GM06990 (cell line): Measurements from ENCODE around the gene CPM.
"Not testable (repeated sequence)": the region's sequence is repeated elsewhere in the genome, so short reads cannot be mapped to it uniquely, and the experiment has no call there.

ENCODE experiments used
- DNase-seq: peaks from one replicate; pipeline ENCODE4 v3.0.0-alpha.2; 2011; ENCODE audit not compliant: insufficient read length; ENCODE audit errors: extremely low read depth
- H3K27me3 ChIP-seq: replicated peaks from 2 replicates; pipeline ENCODE4 v1.6.0; 2011; ENCODE audit warnings: low read length; ENCODE audit not compliant: control insufficient read depth, insufficient read depth
- H3K36me3 ChIP-seq: 2 replicates; pipeline ENCODE4 v1.5.1; 2011; ENCODE audit warnings: low read length; ENCODE audit not compliant: control insufficient read depth, insufficient read depth
- H3K4me3 ChIP-seq: replicated peaks from 2 replicates; pipeline ENCODE4 v1.5.1; 2011; ENCODE audit warnings: low read depth, mild to moderate bottlenecking, control low read depth, low read length
- TF ChIP-seq, protein P1 (sequence below): IDR thresholded peaks from 2 replicates; pipeline ENCODE4 v1.5.1; 2011; ENCODE audit warnings: low read length, control low read depth, mild to moderate bottlenecking, inconsistent platforms; ENCODE audit not compliant: insufficient read depth, poor library complexity, severe bottlenecking

Gene CPM

DNA sequence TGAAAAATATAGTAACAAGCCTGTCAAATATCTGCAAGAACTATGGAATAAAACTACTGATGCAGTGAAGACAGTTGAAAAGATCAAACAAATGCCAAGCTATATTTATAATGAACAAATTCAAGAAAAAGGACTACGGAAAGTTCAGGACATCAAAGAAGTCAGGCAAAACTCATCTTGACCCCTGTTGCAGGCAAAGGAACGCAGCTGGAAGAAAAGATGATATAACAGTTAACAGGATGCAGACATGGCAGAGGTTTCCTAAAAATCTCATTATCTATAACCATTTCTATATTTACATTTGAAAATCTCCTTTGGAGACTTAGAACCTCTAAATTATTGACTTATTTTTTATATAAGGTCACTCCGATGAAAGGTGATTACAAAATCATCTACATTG lies 90.8 kb downstream of the CPM start:
- Histone ChIP-seq H3K36me3 (peaks cover 21% of the 10 kb centered on the region), H3K27me3 (no peaks in the 10 kb centered on the region), H3K4me3 (no peak overlapping the region)
- DNase-seq: no peak
- TF ChIP-seq, protein P1, sequence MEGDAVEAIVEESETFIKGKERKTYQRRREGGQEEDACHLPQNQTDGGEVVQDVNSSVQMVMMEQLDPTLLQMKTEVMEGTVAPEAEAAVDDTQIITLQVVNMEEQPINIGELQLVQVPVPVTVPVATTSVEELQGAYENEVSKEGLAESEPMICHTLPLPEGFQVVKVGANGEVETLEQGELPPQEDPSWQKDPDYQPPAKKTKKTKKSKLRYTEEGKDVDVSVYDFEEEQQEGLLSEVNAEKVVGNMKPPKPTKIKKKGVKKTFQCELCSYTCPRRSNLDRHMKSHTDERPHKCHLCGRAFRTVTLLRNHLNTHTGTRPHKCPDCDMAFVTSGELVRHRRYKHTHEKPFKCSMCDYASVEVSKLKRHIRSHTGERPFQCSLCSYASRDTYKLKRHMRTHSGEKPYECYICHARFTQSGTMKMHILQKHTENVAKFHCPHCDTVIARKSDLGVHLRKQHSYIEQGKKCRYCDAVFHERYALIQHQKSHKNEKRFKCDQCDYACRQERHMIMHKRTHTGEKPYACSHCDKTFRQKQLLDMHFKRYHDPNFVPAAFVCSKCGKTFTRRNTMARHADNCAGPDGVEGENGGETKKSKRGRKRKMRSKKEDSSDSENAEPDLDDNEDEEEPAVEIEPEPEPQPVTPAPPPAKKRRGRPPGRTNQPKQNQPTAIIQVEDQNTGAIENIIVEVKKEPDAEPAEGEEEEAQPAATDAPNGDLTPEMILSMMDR: no peak

DNA sequence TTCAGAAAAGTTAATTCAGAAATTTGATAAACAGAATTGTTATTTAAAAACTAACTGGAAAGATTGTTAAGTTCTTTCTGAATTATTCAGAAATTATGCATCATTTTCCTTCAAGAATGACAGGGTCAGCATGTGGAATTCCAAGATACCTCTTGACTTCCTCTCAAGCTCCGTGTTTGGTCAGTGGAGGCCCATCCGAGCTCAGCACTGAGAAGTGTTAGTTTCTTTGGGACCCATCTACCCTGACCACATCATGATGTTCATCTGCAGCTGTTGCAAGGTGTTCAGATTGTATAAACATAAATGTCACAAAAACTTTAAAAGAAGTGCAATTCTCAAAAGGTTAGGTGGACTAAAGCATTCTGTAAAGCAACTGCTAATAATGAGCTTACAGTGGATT lies 91.3 kb downstream of the CPM start:
- TF ChIP-seq, protein P1: no peak
- H3K4me3 ChIP-seq: no peak overlapping the region
- H3K36me3 ChIP-seq: peaks cover 22% of the 10 kb centered on the region
- H3K27me3 ChIP-seq: no peaks in the 10 kb centered on the region
- no peak for DNase-seq

DNA sequence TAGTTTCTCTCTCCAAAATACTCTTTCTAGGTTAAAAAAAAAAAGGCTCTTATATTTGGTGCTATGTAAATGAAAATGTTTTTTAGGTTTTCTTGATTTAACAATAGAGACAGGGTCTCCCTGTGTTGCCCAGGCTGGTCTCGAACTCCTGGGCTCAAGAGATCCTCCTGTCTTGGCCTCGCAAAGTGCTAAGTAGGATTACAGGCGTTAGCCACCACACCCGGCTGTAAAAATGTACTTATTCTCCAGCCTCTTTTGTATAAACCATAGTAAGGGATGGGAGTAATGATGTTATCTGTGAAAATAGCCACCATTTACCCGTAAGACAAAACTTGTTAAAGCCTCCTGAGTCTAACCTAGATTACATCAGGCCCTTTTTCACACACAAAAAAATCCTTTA lies 91.8 kb downstream of the CPM start:
- H3K36me3 ChIP-seq: peaks cover 22% of the 10 kb centered on the region
- not testable (repeated sequence) for H3K4me3 ChIP-seq, DNase-seq, H3K27me3 ChIP-seq

DNA sequence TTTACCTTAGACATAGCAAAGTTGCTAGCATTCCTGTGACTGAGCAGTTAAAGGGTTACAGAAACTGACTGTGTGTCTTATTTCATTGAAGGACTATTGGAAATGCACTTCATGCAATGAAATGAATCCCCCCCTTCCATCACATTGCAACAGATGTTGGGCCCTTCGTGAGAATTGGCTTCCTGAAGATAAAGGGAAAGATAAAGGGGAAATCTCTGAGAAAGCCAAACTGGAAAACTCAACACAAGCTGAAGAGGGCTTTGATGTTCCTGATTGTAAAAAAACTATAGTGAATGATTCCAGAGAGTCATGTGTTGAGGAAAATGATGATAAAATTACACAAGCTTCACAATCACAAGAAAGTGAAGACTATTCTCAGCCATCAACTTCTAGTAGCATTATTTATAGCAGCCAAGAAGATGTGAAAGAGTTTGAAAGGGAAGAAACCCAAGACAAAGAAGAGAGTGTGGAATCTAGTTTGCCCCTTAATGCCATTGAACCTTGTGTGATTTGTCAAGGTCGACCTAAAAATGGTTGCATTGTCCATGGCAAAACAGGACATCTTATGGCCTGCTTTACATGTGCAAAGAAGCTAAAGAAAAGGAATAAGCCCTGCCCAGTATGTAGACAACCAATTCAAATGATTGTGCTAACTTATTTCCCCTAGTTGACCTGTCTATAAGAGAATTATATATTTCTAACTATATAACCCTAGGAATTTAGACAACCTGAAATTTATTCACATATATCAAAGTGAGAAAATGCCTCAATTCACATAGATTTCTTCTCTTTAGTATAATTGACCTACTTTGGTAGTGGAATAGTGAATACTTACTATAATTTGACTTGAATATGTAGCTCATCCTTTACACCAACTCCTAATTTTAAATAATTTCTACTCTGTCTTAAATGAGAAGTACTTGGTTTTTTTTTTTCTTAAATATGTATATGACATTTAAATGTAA lies 93.5 kb downstream of the CPM start:
- Histone ChIP-seq H3K36me3 (peaks cover 29% of the 10 kb centered on the region), H3K4me3 (no peak overlapping the region), H3K27me3 (no peaks in the 10 kb centered on the region)
- TF ChIP-seq, protein P1: no peak
- DNase-seq: no peak

DNA sequence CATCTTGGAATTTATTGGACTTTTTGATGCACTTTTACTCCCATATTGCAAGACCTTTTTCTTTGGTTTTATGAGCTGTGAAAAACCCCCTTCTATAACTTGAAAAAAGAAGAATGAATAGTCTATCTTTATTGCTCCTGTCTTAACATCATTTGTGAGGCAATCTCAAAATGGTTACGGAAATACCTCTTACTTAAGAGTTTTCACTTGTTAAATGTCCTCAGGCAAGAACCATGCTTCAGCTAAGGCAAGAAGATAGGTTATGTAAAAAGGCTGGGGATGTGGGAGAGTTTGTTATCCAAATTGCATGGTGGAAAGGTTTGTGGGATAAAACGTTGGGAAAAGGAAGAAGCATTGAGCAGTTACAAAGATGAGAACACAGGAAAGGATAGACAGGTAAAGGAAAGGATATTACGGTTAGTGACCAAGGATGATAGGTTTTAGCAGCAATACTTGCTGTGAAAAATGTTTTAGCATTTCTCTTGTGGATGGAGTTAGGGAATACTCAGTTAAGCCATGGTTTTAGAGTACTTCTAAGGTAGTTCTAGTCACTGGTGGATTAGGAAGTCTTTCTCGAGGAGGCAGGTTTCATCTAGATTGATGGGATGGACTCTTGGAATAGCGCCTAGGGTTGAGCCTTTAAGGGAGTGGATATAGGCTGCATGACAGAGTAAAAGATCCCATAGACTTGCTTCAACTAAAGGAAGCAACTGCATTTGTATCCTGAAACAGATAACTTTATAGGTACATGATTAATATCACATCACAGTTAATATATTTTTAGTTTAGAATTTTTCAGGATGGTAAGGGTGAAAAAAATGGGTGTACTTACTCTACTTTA lies 94.7 kb downstream of the CPM start:
- H3K27me3 ChIP-seq: no peaks in the 10 kb centered on the region
- TF ChIP-seq, protein P1: no peak
- no peak for DNase-seq
- H3K4me3 ChIP-seq: no peak overlapping the region
- H3K36me3 ChIP-seq: peaks cover 27% of the 10 kb centered on the region

DNA sequence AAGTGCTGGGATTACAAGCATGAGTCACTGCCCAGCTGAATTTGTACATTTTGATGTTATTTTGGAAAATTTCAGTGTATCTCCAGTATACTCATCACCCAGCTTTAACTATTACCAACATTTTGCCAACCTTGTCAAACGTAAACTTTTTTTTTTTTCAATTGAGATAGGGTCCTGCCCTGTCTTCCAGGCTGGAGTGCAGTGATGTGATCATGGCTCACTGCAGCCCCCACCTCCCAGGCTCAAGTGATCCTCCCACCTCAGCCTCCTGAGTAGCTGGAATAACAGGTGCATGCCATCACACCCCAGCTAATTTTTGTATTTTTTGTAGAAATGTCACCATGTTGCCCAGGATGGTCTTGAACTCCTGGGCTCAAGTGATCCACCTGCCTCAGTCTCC lies 95.8 kb downstream of the CPM start:
- DNase-seq: no peak
- TF ChIP-seq, protein P1: no peak
- no peak overlapping the region for H3K4me3 ChIP-seq
- peaks cover 27% of the 10 kb centered on the region for H3K36me3 ChIP-seq
- no peaks in the 10 kb centered on the region for H3K27me3 ChIP-seq
